GM21576 (cell line): ENCODE results near the gene MVK.
A peak's percentile ranks its signal among the peaks of the same experiment; 100 is the strongest.

Experiments used
- ATAC-seq: cut with Tn5 transposase; IDR thresholded peaks from one replicate; pipeline ENCODE4 v1.9.1; 2021; ENCODE audit warnings: mild to moderate bottlenecking, moderate library complexity; ENCODE audit not compliant: unreplicated experiment

Gene MVK

GRCh38 chr12:109573029-109573913, at the start of gene MVK, which contains the start of gene MMAB:
Gene MVK (plus strand): TSS chr12:109573794. CDS start chr12:109574823, 1,029 bp downstream.
Gene MMAB (minus strand): TSS chr12:109573504. CDS start chr12:109573480, 24 bp downstream.
- ATAC-seq = peak; percentile 94

GRCh38 chr12:109524466-109525278, 48.9 kb upstream of the MVK start:
- ATAC-seq = no peak

GRCh38 chr12:109525279-109525585, 48.4 kb upstream of the MVK start:
- ATAC-seq = no peak

- no peak for ATAC-seq
Measured at GRCh38 chr12:109527489-109528123, 46.0 kb upstream of the MVK start.

GRCh38 chr12:109529691-109530640, 43.6 kb upstream of the MVK start:
- no peak for ATAC-seq

GRCh38 chr12:109531411-109531810, 42.2 kb upstream of the MVK start:
- no peak for ATAC-seq

- ATAC-seq = no peak
Measured at GRCh38 chr12:109532721-109533486, 40.7 kb upstream of the MVK start.

GRCh38 chr12:109533487-109533740, 40.2 kb upstream of the MVK start:
- no peak for ATAC-seq

- ATAC-seq = no peak
Measured at GRCh38 chr12:109534456-109534855, 39.1 kb upstream of the MVK start.

- no peak for ATAC-seq
Measured at GRCh38 chr12:109535231-109535862, 38.2 kb upstream of the MVK start.

- ATAC-seq = no peak
Measured at GRCh38 chr12:109535863-109536250, 37.7 kb upstream of the MVK start.

GRCh38 chr12:109537136-109537535, 36.5 kb upstream of the MVK start:
- no peak for ATAC-seq

- ATAC-seq = no peak
Measured at GRCh38 chr12:109538191-109538863, 35.3 kb upstream of the MVK start.

GRCh38 chr12:109539508-109539907, 34.1 kb upstream of the MVK start:
- ATAC-seq = no peak

GRCh38 chr12:109540526-109541412, 32.8 kb upstream of the MVK start:
- no peak for ATAC-seq

- ATAC-seq = no peak
Measured at GRCh38 chr12:109541413-109541726, 32.2 kb upstream of the MVK start.

GRCh38 chr12:109542014-109542413, 31.6 kb upstream of the MVK start:
- no peak for ATAC-seq

GRCh38 chr12:109542876-109543275, 30.7 kb upstream of the MVK start:
- ATAC-seq = no peak
